Measurements from ENCODE around the gene PTGFRN. TPM values are rescaled to one million over a fixed set of nuclear protein-coding genes. Genes with fewer than 3 reads are reported as not detected.
A peak's percentile ranks its signal among the peaks of the same experiment; 100 is the strongest.

PTGFRN gene
- total and polyA plus RNA-seq, 2 of the 4 experiments (the other 2 are of a cell fraction): 0.90 to 1.1 TPM

DNA sequence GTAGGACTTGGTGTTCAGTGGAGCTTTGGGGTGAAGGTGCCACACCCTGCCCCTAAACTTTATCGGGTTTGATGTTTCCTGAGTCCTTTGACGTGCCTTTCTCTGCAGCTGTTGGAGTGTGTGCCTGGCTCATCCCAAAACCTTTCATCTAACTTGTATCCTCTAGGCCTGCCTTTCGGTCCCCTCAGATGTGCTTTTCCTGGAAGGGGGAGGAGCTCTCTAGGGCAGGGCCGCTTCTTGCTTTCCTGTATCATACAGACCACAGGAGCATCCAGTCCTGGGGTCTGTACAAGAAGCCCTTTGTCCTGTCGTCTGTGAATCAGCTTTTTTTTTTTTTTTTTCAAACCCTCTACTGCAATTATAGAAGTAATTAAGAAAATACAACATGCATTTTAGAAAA lies 35.7 kb downstream of the PTGFRN start:
- peak overlapping the region; percentile 14 for H2AFZ ChIP-seq (replicated peaks; ENCODE audit: low read length, poor library complexity)
- CTCF ChIA-PET: interaction anchor here (1.0 kb wide), 1 partner anchor 209 kb away, joined by 3 read pairs; no protein-coding TSS in a partner anchor
- H2AK9ac ChIP-seq (replicated peaks; ENCODE audit: low read depth, low read length, poor library complexity): no peak overlapping the region
- no peak overlapping the region for H3K4me3 ChIP-seq (ENCODE audit: insufficient read depth, low read depth, low read length)
- no peak overlapping the region for H3K4me2 ChIP-seq (ENCODE audit: low read depth, low read length)
- H3K27me3 ChIP-seq (ENCODE audit: control insufficient read depth, insufficient read depth, low read length): peaks cover 4% of the 10 kb centered on the region; the same call in 1 of the 2 replicates
- no peak overlapping the region for H3K4ac ChIP-seq (ENCODE audit: low read depth, low read length)
- H4K5ac ChIP-seq (ENCODE audit: low read depth, low read length): no peak overlapping the region
- no peak overlapping the region for H2BK20ac ChIP-seq (ENCODE audit: low read depth, low read length)
- in situ Hi-C loops (cut with MboI; ENCODE audit: low sequenced_read_pairs) (no loop called here), dilution Hi-C loops (cut with HindIII; ENCODE audit: low sequenced_read_pairs, unreplicated experiment) (no loop called here), intact Hi-C loops (cut with micrococcal nuclease) (no loop called here)
- no peak overlapping the region for H3K9ac ChIP-seq (ENCODE audit: low read depth, low read length)
- no peak overlapping the region for H4K91ac ChIP-seq (ENCODE audit: insufficient read depth, low read depth, low read length)
- ATAC-seq (ENCODE audit: low read depth): no peak
- H3K36me3 ChIP-seq (ENCODE audit: control insufficient read depth, insufficient read depth, low read length): no peaks in the 10 kb centered on the region
- no peaks in the 10 kb centered on the region for H3K9me1 ChIP-seq (ENCODE audit: insufficient read depth, low read length)
- H3K56ac ChIP-seq (ENCODE audit: extremely low read depth, insufficient read depth, low read length): no peak overlapping the region
- H3K14ac ChIP-seq (replicated peaks; ENCODE audit: low read depth, low read length): no peak overlapping the region
- no peak overlapping the region for H2BK120ac ChIP-seq (ENCODE audit: low read depth, low read length)
- H3K18ac ChIP-seq (ENCODE audit: low read depth, low read length): no peak overlapping the region
- H3K79me1 ChIP-seq (ENCODE audit: low read depth in 1 of 2, low read length in 2 of 2): no peaks in the 10 kb centered on the region
- H2AK5ac ChIP-seq (ENCODE audit: low read depth, low read length): no peak overlapping the region
- no peak overlapping the region for H3K27ac ChIP-seq (ENCODE audit: insufficient read depth, low read length)
- no peaks in the 10 kb centered on the region for H3K4me1 ChIP-seq (ENCODE audit: control insufficient read depth, insufficient read depth, low read length)
- BruUV-seq (replicated peaks): no TSS peak
- no peak for DNase-seq
- no peak overlapping the region for H3K23ac ChIP-seq (ENCODE audit: low read depth, low read length)
- H2BK5ac ChIP-seq (ENCODE audit: low read depth, low read length, poor library complexity, severe bottlenecking): no peak overlapping the region
- no peak overlapping the region for H4K8ac ChIP-seq (ENCODE audit: low read depth in 2 of 2, low read length in 2 of 2)
- no peaks in the 10 kb centered on the region for H4K20me1 ChIP-seq (ENCODE audit: insufficient read depth, low read length)
- POLR2A ChIA-PET (ENCODE audit: unreplicated experiment): interaction anchor here (0.6 kb wide), 1 partner anchor 763 kb away, joined by 3 read pairs; no protein-coding TSS in a partner anchor
- no peaks in the 10 kb centered on the region for H3K9me3 ChIP-seq (ENCODE audit: control insufficient read depth, insufficient read depth, low read length)
- no CpG with 5 or more reads among the region's 5 CpGs for WGBS, 2 experiments (ENCODE audit: extremely low coverage in 2 of 2, insufficient read length in 1 of 2)
- H2BK15ac ChIP-seq (ENCODE audit: low read depth, low read length): no peak overlapping the region
- TF ChIP-seq, protein P1, sequence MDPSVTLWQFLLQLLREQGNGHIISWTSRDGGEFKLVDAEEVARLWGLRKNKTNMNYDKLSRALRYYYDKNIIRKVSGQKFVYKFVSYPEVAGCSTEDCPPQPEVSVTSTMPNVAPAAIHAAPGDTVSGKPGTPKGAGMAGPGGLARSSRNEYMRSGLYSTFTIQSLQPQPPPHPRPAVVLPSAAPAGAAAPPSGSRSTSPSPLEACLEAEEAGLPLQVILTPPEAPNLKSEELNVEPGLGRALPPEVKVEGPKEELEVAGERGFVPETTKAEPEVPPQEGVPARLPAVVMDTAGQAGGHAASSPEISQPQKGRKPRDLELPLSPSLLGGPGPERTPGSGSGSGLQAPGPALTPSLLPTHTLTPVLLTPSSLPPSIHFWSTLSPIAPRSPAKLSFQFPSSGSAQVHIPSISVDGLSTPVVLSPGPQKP (IDR thresholded peaks at IDR 0.05; ENCODE audit: borderline replicate concordance, low read depth, low read length): no peak
- TF ChIP-seq MAZ (IDR thresholded peaks at IDR 0.05; ENCODE audit: borderline replicate concordance, low read depth, low read length) (no peak), MAFK (IDR thresholded peaks at IDR 0.05; ENCODE audit: low read depth, low read length) (no peak), NFE2L2 (IDR thresholded peaks at IDR 0.05; ENCODE audit: low read depth, low read length) (no peak), RFX5 (IDR thresholded peaks at IDR 0.05; ENCODE audit: low read depth, low read length) (no peak), CHD1 (IDR thresholded peaks at IDR 0.05; ENCODE audit: low read depth, low read length) (no peak), SMC3 (IDR thresholded peaks at IDR 0.05; ENCODE audit: low read depth, low read length) (no peak), RCOR1 (IDR thresholded peaks at IDR 0.05; ENCODE audit: insufficient replicate concordance, low read length) (no peak), RAD21 (IDR thresholded peaks at IDR 0.05; ENCODE audit: low read length) (no peak), FOS (IDR thresholded peaks at IDR 0.05; ENCODE audit: low read depth, low read length) (no peak), BHLHE40 (IDR thresholded peaks at IDR 0.05; ENCODE audit: low read depth, low read length) (no peak), POLR2A (IDR thresholded peaks at IDR 0.05; ENCODE audit: low read depth, low read length) (no peak), MXI1 (IDR thresholded peaks at IDR 0.05; ENCODE audit: borderline replicate concordance, low read depth, low read length) (no peak), CEBPB (IDR thresholded peaks at IDR 0.05; ENCODE audit: low read depth, low read length) (no peak)
- TF ChIP-seq, protein P2, sequence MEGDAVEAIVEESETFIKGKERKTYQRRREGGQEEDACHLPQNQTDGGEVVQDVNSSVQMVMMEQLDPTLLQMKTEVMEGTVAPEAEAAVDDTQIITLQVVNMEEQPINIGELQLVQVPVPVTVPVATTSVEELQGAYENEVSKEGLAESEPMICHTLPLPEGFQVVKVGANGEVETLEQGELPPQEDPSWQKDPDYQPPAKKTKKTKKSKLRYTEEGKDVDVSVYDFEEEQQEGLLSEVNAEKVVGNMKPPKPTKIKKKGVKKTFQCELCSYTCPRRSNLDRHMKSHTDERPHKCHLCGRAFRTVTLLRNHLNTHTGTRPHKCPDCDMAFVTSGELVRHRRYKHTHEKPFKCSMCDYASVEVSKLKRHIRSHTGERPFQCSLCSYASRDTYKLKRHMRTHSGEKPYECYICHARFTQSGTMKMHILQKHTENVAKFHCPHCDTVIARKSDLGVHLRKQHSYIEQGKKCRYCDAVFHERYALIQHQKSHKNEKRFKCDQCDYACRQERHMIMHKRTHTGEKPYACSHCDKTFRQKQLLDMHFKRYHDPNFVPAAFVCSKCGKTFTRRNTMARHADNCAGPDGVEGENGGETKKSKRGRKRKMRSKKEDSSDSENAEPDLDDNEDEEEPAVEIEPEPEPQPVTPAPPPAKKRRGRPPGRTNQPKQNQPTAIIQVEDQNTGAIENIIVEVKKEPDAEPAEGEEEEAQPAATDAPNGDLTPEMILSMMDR (conservative IDR thresholded peaks at IDR 0.05; ENCODE audit: low read depth, low read length): no peak
- TF ChIP-seq, protein P3, sequence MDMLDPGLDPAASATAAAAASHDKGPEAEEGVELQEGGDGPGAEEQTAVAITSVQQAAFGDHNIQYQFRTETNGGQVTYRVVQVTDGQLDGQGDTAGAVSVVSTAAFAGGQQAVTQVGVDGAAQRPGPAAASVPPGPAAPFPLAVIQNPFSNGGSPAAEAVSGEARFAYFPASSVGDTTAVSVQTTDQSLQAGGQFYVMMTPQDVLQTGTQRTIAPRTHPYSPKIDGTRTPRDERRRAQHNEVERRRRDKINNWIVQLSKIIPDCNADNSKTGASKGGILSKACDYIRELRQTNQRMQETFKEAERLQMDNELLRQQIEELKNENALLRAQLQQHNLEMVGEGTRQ (IDR thresholded peaks at IDR 0.05; ENCODE audit: low read depth, low read length): no peak
